ENCODE data around the gene HOXD3.

GRCh38 chr2:176149939-176150583, 7.0 kb upstream of the HOXD3 start:
- TF ChIP-seq EP300 (IDR thresholded peaks at IDR 0.05; ENCODE audit: borderline replicate concordance), result no peak
- no peak for TF ChIP-seq TAF1 (IDR thresholded peaks at IDR 0.05; ENCODE audit: low read depth)
- no peak for TF ChIP-seq YY1 (IDR thresholded peaks at IDR 0.05; ENCODE audit: low read depth)
